Transverse colon (tissue), 4 donors: ENCODE results near the gene CCDC85C. TPM values are rescaled to one million over a fixed set of nuclear protein-coding genes. Genes with fewer than 3 reads are reported as not detected.

ENCODE experiments used
- DNase-seq: peaks from one replicate; pipeline ENCODE4 v3.0.0-alpha.2; 2019
- H3K27ac ChIP-seq, 4 donors: fragments of 200-600 bp; sonication (generic); 2 replicates each; pipeline ENCODE4 v1.5.1; 2016 to 2018; ENCODE audit warnings: inconsistent platforms in 4 of 4
- H3K27me3 ChIP-seq: fragments of 200-600 bp; sonication (generic); 2 replicates; pipeline ENCODE4 v1.5.1; 2017; ENCODE audit warnings: inconsistent platforms
- H3K36me3 ChIP-seq, 4 donors: fragments of 200-600 bp; sonication (generic); 2 replicates each; pipeline ENCODE4 v1.5.1; 2017 to 2019; ENCODE audit warnings: inconsistent platforms in 4 of 4
- H3K4me1 ChIP-seq, 4 donors: fragments of 200-600 bp; sonication (generic); 2 replicates each; pipeline ENCODE4 v1.5.1; 2017 to 2020; ENCODE audit warnings: inconsistent platforms in 4 of 4
- H3K4me3 ChIP-seq, 4 donors: fragments of 200-600 bp; sonication (generic); 1 replicate in 1 of 4; 2 replicates in 3 of 4; pipeline versions ENCODE4 v1.5.1 to v1.6.1; 2017 to 2019; ENCODE audit warnings: inconsistent platforms in 4 of 4
- H3K9me3 ChIP-seq, 2 donors: fragments of 200-600 bp; sonication (generic); 2 replicates each; pipeline ENCODE4 v1.5.1; 2017 to 2019; ENCODE audit warnings: inconsistent platforms in 2 of 2
- EP300 ChIP-seq: sonication (generic); formaldehyde crosslinking; IDR thresholded peaks from one replicate; pipeline ENCODE4 v1.6.1; 2017; ENCODE audit warnings: antibody characterized with exemption, low read depth
- POLR2A ChIP-seq: fragments of 450-650 bp; IDR thresholded peaks from one replicate; pipeline ENCODE4 v1.6.1; 2016; ENCODE audit warnings: antibody characterized with exemption, mild to moderate bottlenecking, moderate library complexity
- POLR2AphosphoS5 ChIP-seq, 3 donors: sonication (generic); formaldehyde crosslinking; IDR thresholded peaks; one replicate each; pipeline ENCODE4 v1.6.1; 2016; ENCODE audit warnings: antibody characterized with exemption in 3 of 3
- WGBS, 2 donors: methylation state at CpG; one replicate each; pipeline ENCODE4 v1.1.5; 2018; ENCODE audit warnings: low coverage in 1 of 2; 5-methylcytosine and 5-hydroxymethylcytosine counted together
- in situ Hi-C, 4 donors: fragments of 200-750 bp; cut with MboI; loops; one replicate each; pipeline versions ENCODE4 v1.15.0 to v1.15.1; 2017; ENCODE audit warnings: low sequenced_read_pairs in 3 of 4, low pct_ligation_motif_present in 1 of 4, low pct_unique_long_range_greater_than_20kb in 1 of 4
- intact Hi-C: fragments of 100-400 bp; cut with DNase I; formaldehyde crosslinking; loops from one replicate; pipeline ENCODE4 v1.15.1; 2023; ENCODE audit warnings: low total_unique reads
- total RNA-seq, 4 donors: library from RNA; depleted of rRNA; stranded (reverse); fragments of >200 nt; gene quantifications; one replicate each; pipeline ENCODE4 v1.1.0, GENCODE V29; 2016
- TF ChIP-seq, protein P1 (sequence below), 5 experiments: fragments of 200-600 bp in 3 of 5; fragments of 450-650 bp in 2 of 5; sonication (generic) in 3 of 5; IDR thresholded peaks; 1 replicate in 2 of 5; 2 replicates in 3 of 5; pipeline ENCODE4 v1.5.1; 2016 to 2017; ENCODE audit warnings: antibody characterized with exemption in 5 of 5, inconsistent platforms in 3 of 5, mild to moderate bottlenecking in 2 of 5, moderate library complexity in 1 of 5

The CCDC85C gene
- total RNA-seq, 4 donors from 2014 or later, result 19.3 to 55.4 (median 45.7) TPM

GRCh38 chr14:99633918-99634317, 29.9 kb upstream of the CCDC85C start:
- Histone ChIP-seq H3K27me3 (no peaks in the 10 kb centered on the region), H3K27ac (no peak overlapping the region), H3K36me3 (no peaks in the 10 kb centered on the region), H3K9me3 (no peaks in the 10 kb centered on the region), H3K4me3 (no peak overlapping the region), H3K4me1 (peaks cover 0 to 3% (median 1%) of the 10 kb centered on the region in 4 donors)
- WGBS, 2 donors, result 93% methylated on average over 8 of the region's 10 CpGs; no CpG with 5 or more reads in 1 of the 2 donors
- TF ChIP-seq POLR2AphosphoS5 (IDR thresholded peaks at IDR 0.05), result no peak
- no peak for TF ChIP-seq POLR2A
- TF ChIP-seq EP300, result no peak
- TF ChIP-seq, protein P1, sequence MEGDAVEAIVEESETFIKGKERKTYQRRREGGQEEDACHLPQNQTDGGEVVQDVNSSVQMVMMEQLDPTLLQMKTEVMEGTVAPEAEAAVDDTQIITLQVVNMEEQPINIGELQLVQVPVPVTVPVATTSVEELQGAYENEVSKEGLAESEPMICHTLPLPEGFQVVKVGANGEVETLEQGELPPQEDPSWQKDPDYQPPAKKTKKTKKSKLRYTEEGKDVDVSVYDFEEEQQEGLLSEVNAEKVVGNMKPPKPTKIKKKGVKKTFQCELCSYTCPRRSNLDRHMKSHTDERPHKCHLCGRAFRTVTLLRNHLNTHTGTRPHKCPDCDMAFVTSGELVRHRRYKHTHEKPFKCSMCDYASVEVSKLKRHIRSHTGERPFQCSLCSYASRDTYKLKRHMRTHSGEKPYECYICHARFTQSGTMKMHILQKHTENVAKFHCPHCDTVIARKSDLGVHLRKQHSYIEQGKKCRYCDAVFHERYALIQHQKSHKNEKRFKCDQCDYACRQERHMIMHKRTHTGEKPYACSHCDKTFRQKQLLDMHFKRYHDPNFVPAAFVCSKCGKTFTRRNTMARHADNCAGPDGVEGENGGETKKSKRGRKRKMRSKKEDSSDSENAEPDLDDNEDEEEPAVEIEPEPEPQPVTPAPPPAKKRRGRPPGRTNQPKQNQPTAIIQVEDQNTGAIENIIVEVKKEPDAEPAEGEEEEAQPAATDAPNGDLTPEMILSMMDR (IDR thresholded peaks at IDR 0.05), result no peak
- no peak for DNase-seq
- intact Hi-C loops, result no loop called here
- in situ Hi-C loops, result loop anchor here in 1 of 4 donors (5.0 kb wide), 1 partner anchor 117 kb away; no protein-coding TSS in a partner anchor

DNA sequence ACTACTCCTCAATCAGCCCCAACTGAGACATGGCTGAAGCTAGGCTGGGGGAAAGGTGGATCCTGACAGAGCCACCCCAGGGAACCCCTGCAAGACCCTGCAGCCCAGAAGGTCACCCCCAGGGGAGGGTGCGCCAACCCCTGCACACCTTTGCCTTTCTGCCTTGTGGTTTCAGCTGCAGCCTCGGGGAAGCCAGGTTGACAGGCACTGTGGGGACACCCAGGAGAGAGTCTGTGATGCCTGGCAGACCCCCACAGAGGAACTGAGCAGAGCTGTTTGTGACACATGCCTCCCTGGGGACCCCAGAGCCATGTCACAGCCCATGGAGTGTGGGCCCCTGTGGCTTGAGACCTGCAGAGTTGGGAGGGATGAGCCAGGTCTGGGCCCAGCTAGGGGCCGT, 29.1 kb upstream of the CCDC85C start:
- 79% methylated on average over 3 of the region's 3 CpGs; no CpG with 5 or more reads in 1 of the 2 donors for WGBS, 2 donors
- in situ Hi-C loops (loop anchor here in 1 of 4 donors (5.0 kb wide), 1 partner anchor 116 kb away; no protein-coding TSS in a partner anchor), intact Hi-C loops (no loop called here)
- Histone ChIP-seq H3K27me3 (no peaks in the 10 kb centered on the region), H3K27ac (no peak overlapping the region), H3K9me3 (no peaks in the 10 kb centered on the region), H3K36me3 (no peaks in the 10 kb centered on the region), H3K4me3 (no peak overlapping the region), H3K4me1 (peaks cover 0 to 5% (median 3%) of the 10 kb centered on the region in 4 donors)
- DNase-seq, result no peak
- no peak for TF ChIP-seq EP300
- TF ChIP-seq POLR2AphosphoS5 (IDR thresholded peaks at IDR 0.05), result no peak
- TF ChIP-seq POLR2A, result no peak
- TF ChIP-seq, protein P1 (IDR thresholded peaks at IDR 0.05), result no peak

GRCh38 chr14:99632410-99633035, 28.5 kb upstream of the CCDC85C start:
- intact Hi-C loops, result no loop called here
- no peak for TF ChIP-seq POLR2A
- no peak for TF ChIP-seq EP300
- TF ChIP-seq, protein P1 (IDR thresholded peaks at IDR 0.05), result no peak
- TF ChIP-seq POLR2AphosphoS5 (IDR thresholded peaks at IDR 0.05), result no peak
- Histone ChIP-seq H3K4me3 (no peak overlapping the region), H3K36me3 (no peaks in the 10 kb centered on the region), H3K27me3 (no peaks in the 10 kb centered on the region), H3K9me3 (no peaks in the 10 kb centered on the region), H3K4me1 (peaks cover 0 to 5% (median 3%) of the 10 kb centered on the region in 4 donors), H3K27ac (no peak overlapping the region)
- in situ Hi-C loops, result loop anchor here in 1 of 4 donors (5.0 kb wide), 1 partner anchor 115 kb away; no protein-coding TSS in a partner anchor
- no peak for DNase-seq
- 87% methylated on average over 9 of the region's 9 CpGs; no CpG with 5 or more reads in 1 of the 2 donors for WGBS, 2 donors

DNA sequence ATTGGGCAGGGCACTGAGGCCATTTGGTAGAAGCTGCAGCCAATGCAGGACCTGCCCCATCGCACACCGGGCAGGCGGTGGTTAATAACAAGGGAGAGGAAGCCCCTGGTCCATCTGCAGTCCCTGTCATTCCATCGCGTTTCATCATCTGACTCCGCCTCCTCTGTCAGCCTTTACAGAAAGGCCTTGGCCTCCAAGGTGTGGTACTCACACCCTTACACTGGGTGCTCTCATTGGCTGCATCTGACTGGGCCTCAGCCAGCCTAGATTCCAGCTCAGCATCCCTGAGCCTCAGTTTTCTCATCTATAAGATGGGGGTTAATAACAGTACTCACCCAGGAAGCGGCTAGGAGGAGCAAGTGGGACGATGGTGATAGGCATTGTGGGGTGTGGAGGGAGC, 26.2 kb upstream of the CCDC85C start:
- TF ChIP-seq EP300 (no peak), POLR2AphosphoS5 (IDR thresholded peaks at IDR 0.05) (no peak), POLR2A (no peak)
- TF ChIP-seq, protein P1 (IDR thresholded peaks at IDR 0.05), result no peak
- DNase-seq, result no peak
- H3K4me1 ChIP-seq, result peaks cover 0 to 5% (median 3%) of the 10 kb centered on the region in 4 donors
- in situ Hi-C loops (loop anchor here in 1 of 4 donors (5.0 kb wide), 1 partner anchor 113 kb away; no protein-coding TSS in a partner anchor), intact Hi-C loops (loop anchor here (1.0 kb wide), 1 partner anchor 49 kb away; no protein-coding TSS in a partner anchor)
- H3K36me3 ChIP-seq, result no peaks in the 10 kb centered on the region
- H3K9me3 ChIP-seq, result no peaks in the 10 kb centered on the region
- 71 to 80% methylated on average over 1 to 8 of the region's 8 CpGs for WGBS, 2 donors
- no peak overlapping the region for H3K27ac ChIP-seq
- H3K27me3 ChIP-seq, result no peaks in the 10 kb centered on the region
- no peak overlapping the region for H3K4me3 ChIP-seq
